ENCODE data around the gene CXCL12. TPM values are rescaled to one million over a fixed set of nuclear protein-coding genes. Genes with fewer than 3 reads are reported as not detected.

The CXCL12 gene
- total RNA-seq, 1 experiment from 2014 or later, result 0.82 TPM

GRCh38 chr10:44348496-44348895 is 36.4 kb downstream of the CXCL12 start:
- in situ Hi-C loops (cut with HindIII; ENCODE audit: low pct_unique_long_range_greater_than_20kb, low sequenced_read_pairs), result no loop called here
- ATAC-seq, result no peak
- intact Hi-C loops (cut with micrococcal nuclease; ENCODE audit: unreplicated experiment), result no loop called here
- no peaks in the 10 kb centered on the region for H3K9me3 ChIP-seq (ENCODE audit: control insufficient read depth, insufficient read depth, low read depth, low read length)
- TF ChIP-seq TCF7L2 (IDR thresholded peaks at IDR 0.05; ENCODE audit: low read depth, low read length), result no peak
- TF ChIP-seq POLR2AphosphoS5 (IDR thresholded peaks at IDR 0.05; ENCODE audit: low read depth, low read length), result no peak
- TF ChIP-seq REST (IDR thresholded peaks at IDR 0.05; ENCODE audit: insufficient read depth in 1 of 2, low read depth in 2 of 2, low read length in 1 of 2), result no peak
- no peak for TF ChIP-seq SIN3A (IDR thresholded peaks at IDR 0.05; ENCODE audit: borderline replicate concordance, insufficient read depth, low read depth, low read length)
- TF ChIP-seq, protein P1, sequence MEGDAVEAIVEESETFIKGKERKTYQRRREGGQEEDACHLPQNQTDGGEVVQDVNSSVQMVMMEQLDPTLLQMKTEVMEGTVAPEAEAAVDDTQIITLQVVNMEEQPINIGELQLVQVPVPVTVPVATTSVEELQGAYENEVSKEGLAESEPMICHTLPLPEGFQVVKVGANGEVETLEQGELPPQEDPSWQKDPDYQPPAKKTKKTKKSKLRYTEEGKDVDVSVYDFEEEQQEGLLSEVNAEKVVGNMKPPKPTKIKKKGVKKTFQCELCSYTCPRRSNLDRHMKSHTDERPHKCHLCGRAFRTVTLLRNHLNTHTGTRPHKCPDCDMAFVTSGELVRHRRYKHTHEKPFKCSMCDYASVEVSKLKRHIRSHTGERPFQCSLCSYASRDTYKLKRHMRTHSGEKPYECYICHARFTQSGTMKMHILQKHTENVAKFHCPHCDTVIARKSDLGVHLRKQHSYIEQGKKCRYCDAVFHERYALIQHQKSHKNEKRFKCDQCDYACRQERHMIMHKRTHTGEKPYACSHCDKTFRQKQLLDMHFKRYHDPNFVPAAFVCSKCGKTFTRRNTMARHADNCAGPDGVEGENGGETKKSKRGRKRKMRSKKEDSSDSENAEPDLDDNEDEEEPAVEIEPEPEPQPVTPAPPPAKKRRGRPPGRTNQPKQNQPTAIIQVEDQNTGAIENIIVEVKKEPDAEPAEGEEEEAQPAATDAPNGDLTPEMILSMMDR (IDR thresholded peaks at IDR 0.05), result no peak
- ChIA-PET POLR2A (no interaction called here), CTCF (no interaction called here)
- no peaks in the 10 kb centered on the region for H3K36me3 ChIP-seq (ENCODE audit: control insufficient read depth, insufficient read depth, low read length)
- H3K27ac ChIP-seq (ENCODE audit: low read length), result no peak overlapping the region
- H3K4me1 ChIP-seq (ENCODE audit: control insufficient read depth, insufficient read depth, low read length), result no peaks in the 10 kb centered on the region
- no TSS peak for BruUV-seq (replicated peaks)
- H3K4me3 ChIP-seq (ENCODE audit: low read depth in 2 of 2, low read length in 2 of 2), result no peak overlapping the region
- DNase-seq (ENCODE audit: low read depth, low spot score), result no peak
- H3K27me3 ChIP-seq (ENCODE audit: control insufficient read depth, insufficient read depth, low read length), result peaks cover 4% of the 10 kb centered on the region; the same call in 1 of the 2 replicates

GRCh38 chr10:44347609-44348400 is 37.1 kb downstream of the CXCL12 start:
- Histone ChIP-seq H3K4me1 (ENCODE audit: control insufficient read depth, insufficient read depth, low read length) (no peaks in the 10 kb centered on the region), H3K36me3 (ENCODE audit: control insufficient read depth, insufficient read depth, low read length) (no peaks in the 10 kb centered on the region), H3K4me3 (ENCODE audit: low read depth in 2 of 2, low read length in 2 of 2) (no peak overlapping the region), H3K9me3 (ENCODE audit: control insufficient read depth, insufficient read depth, low read depth, low read length) (no peaks in the 10 kb centered on the region), H3K27me3 (ENCODE audit: control insufficient read depth, insufficient read depth, low read length) (peaks cover 4% of the 10 kb centered on the region; the same call in 1 of the 2 replicates), H3K27ac (ENCODE audit: low read length) (no peak overlapping the region)
- in situ Hi-C loops (cut with HindIII; ENCODE audit: low pct_unique_long_range_greater_than_20kb, low sequenced_read_pairs), result no loop called here
- BruUV-seq (replicated peaks), result no TSS peak
- ChIA-PET CTCF (no interaction called here), POLR2A (no interaction called here)
- TF ChIP-seq REST (IDR thresholded peaks at IDR 0.05; ENCODE audit: insufficient read depth in 1 of 2, low read depth in 2 of 2, low read length in 1 of 2) (no peak), POLR2AphosphoS5 (IDR thresholded peaks at IDR 0.05; ENCODE audit: low read depth, low read length) (no peak), TCF7L2 (IDR thresholded peaks at IDR 0.05; ENCODE audit: low read depth, low read length) (no peak), SIN3A (IDR thresholded peaks at IDR 0.05; ENCODE audit: borderline replicate concordance, insufficient read depth, low read depth, low read length) (no peak)
- TF ChIP-seq, protein P1 (IDR thresholded peaks at IDR 0.05), result no peak
- DNase-seq (ENCODE audit: low read depth, low spot score) (no peak), ATAC-seq (no peak)
- intact Hi-C loops (cut with micrococcal nuclease; ENCODE audit: unreplicated experiment), result no loop called here
